Endothelial cell of umbilical vein (primary cell): ENCODE measurements around the gene SDC1. TPM values are rescaled to one million over a fixed set of nuclear protein-coding genes. Genes with fewer than 3 reads are reported as not detected.

Experiments used
- BruUV-seq: library from RNA; stranded (reverse); fragments of 400-500 nt; replicated peaks from 2 replicates; lab custom pipeline; 2021; lab: Mats Ljungman, UMichigan
- CTCF ChIA-PET: fragments of 300-600, 350-600 bp; sonication (Branson Sonifier 250); formaldehyde crosslinking; loops from one replicate; lab custom pipeline; 2021; ENCODE audit warnings: antibody characterized with exemption, inconsistent platforms; lab: Charles Lee
- POLR2A ChIA-PET: fragments of 300-600, 350-600 bp; sonication (Branson Sonifier 250); formaldehyde crosslinking; loops from one replicate; lab custom pipeline; 2021; ENCODE audit warnings: antibody characterized with exemption, inconsistent platforms; lab: Charles Lee
- DNase-seq: peaks from one replicate; pipeline ENCODE4 v3.0.0-alpha.2; 2011; ENCODE audit warnings: low read depth, low spot score
- FAIRE-seq: peaks from 2 replicates; lab custom pipeline; 2011; peaks lifted over from hg19 to GRCh38; lab: Jason Lieb, UNC
- H2AFZ ChIP-seq: 2 replicates; pipeline ENCODE4 v1.6.0; 2012; ENCODE audit warnings: low read depth, low read length, control low read depth, inconsistent platforms
- H3K27ac ChIP-seq: 2 replicates; pipeline ENCODE4 v1.5.1; 2011; ENCODE audit warnings: low read depth, mild to moderate bottlenecking, control low read depth, low read length, moderate library complexity; ENCODE audit not compliant: insufficient read depth
- H3K27me3 ChIP-seq, 2 experiments: 2 replicates each; pipeline versions ENCODE4 v1.6.0 to v1.6.1; 2011; ENCODE audit warnings: low read length in 2 of 2, mixed read lengths in 1 of 2; ENCODE audit not compliant: control insufficient read depth in 2 of 2, insufficient read depth in 2 of 2
- H3K36me3 ChIP-seq, 2 experiments: 2 replicates in 1 of 2; 3 replicates in 1 of 2; pipeline ENCODE4 v1.5.1; 2011; ENCODE audit warnings: low read length in 2 of 2, mild to moderate bottlenecking in 1 of 2, moderate library complexity in 1 of 2; ENCODE audit not compliant: control insufficient read depth in 2 of 2, insufficient read depth in 2 of 2; ENCODE audit errors: extremely low read depth in 1 of 2
- H3K4me1 ChIP-seq: 3 replicates; pipeline ENCODE4 v1.5.1; 2011; ENCODE audit warnings: mild to moderate bottlenecking, low read length; ENCODE audit not compliant: control insufficient read depth, insufficient read depth; ENCODE audit errors: extremely low read depth
- H3K4me2 ChIP-seq: 2 replicates; pipeline ENCODE4 v1.6.1; 2011; ENCODE audit warnings: low read length, control low read depth, mixed read lengths; ENCODE audit not compliant: insufficient read depth
- H3K4me3 ChIP-seq, 3 experiments: fragments of 200-600 bp in 1 of 3; sonication (generic), shearing (Covaris generic) in 1 of 3; replicated peaks in 1 of 3; 2 replicates each; pipeline ENCODE4 v1.5.1; 2011 to 2016; ENCODE audit warnings: control low read depth in 3 of 3, low read length in 3 of 3, mild to moderate bottlenecking in 2 of 3, inconsistent platforms in 1 of 3, low read depth in 1 of 3, moderate library complexity in 1 of 3; ENCODE audit not compliant: insufficient read depth in 1 of 3
- H3K79me2 ChIP-seq: 2 replicates; pipeline ENCODE4 v1.6.0; 2012; ENCODE audit warnings: low read length, inconsistent platforms; ENCODE audit not compliant: control insufficient read depth, insufficient read depth
- H3K9ac ChIP-seq: replicated peaks from 2 replicates; pipeline ENCODE3; 2011; ENCODE audit warnings: low read length, control low read depth; ENCODE audit not compliant: insufficient read depth; ENCODE audit errors: extremely low read depth
- H3K9me1 ChIP-seq: replicated peaks from 3 replicates; pipeline ENCODE4 v1.6.0; 2011; ENCODE audit warnings: mild to moderate bottlenecking, low read length; ENCODE audit not compliant: control insufficient read depth, insufficient read depth; ENCODE audit errors: extremely low read depth
- H3K9me3 ChIP-seq: replicated peaks from 2 replicates; pipeline ENCODE4 v1.5.1; 2012; ENCODE audit warnings: low read length, inconsistent platforms; ENCODE audit not compliant: control insufficient read depth, insufficient read depth
- H4K20me1 ChIP-seq: replicated peaks from 2 replicates; pipeline ENCODE3; 2011; ENCODE audit warnings: mild to moderate bottlenecking, low read length; ENCODE audit not compliant: control insufficient read depth, insufficient read depth; ENCODE audit errors: extremely low read depth
- CTCF ChIP-seq, 2 donors: IDR thresholded peaks; 1 replicate in 1 of 2; 2 replicates in 1 of 2; pipeline ENCODE4 v1.5.1; 2011; ENCODE audit warnings: low read length in 2 of 2, mild to moderate bottlenecking in 2 of 2, moderate library complexity in 2 of 2, control low read depth in 1 of 2, inconsistent platforms in 1 of 2, low read depth in 1 of 2; ENCODE audit not compliant: insufficient read depth in 1 of 2; ENCODE audit errors: extremely low read depth in 1 of 2
- EZH2 ChIP-seq: IDR thresholded peaks from 2 replicates; pipeline ENCODE4 v1.6.1; 2012; ENCODE audit warnings: borderline replicate concordance, low read depth, mild to moderate bottlenecking, moderate library complexity, low read length, inconsistent platforms; ENCODE audit not compliant: severe bottlenecking
- FOS ChIP-seq: IDR thresholded peaks from 2 replicates; pipeline ENCODE4 v1.6.1; 2011; ENCODE audit warnings: mild to moderate bottlenecking, low read length, moderate library complexity, borderline replicate concordance; ENCODE audit not compliant: insufficient read depth
- GATA2 ChIP-seq: IDR thresholded peaks from 2 replicates; pipeline ENCODE4 v1.7.0; 2011; ENCODE audit warnings: low read depth, mild to moderate bottlenecking, moderate library complexity, mixed read lengths, low read length; ENCODE audit not compliant: insufficient read length, insufficient read depth
- JUN ChIP-seq: IDR thresholded peaks from 2 replicates; pipeline ENCODE4 v1.6.1; 2011; ENCODE audit warnings: borderline replicate concordance, low read depth; ENCODE audit not compliant: insufficient read length, insufficient read depth
- MYC ChIP-seq: IDR thresholded peaks from one replicate; pipeline ENCODE4 v1.6.1; 2011; ENCODE audit warnings: mild to moderate bottlenecking, low read depth, low read length
- POLR2A ChIP-seq: IDR thresholded peaks from 2 replicates; pipeline ENCODE4 v1.6.1; 2012; ENCODE audit warnings: low read depth, mild to moderate bottlenecking, control low read depth, low read length
- POLR2AphosphoS5 ChIP-seq: IDR thresholded peaks from 2 replicates; pipeline ENCODE4 v1.6.1; 2012; ENCODE audit warnings: low read depth, mild to moderate bottlenecking, control low read depth, low read length, moderate library complexity; ENCODE audit not compliant: insufficient read depth
- dilution Hi-C: fragments of 300-500 bp; cut with MboI; formaldehyde crosslinking; loops from one replicate; pipeline ENCODE4 v1.15.0; 2019; ENCODE audit warnings: low sequenced_read_pairs; ENCODE audit not compliant: extremely low pct_ligation_motif_present
- intact Hi-C: fragments of 100-400 bp; cut with micrococcal nuclease; formaldehyde crosslinking; loops from one replicate; pipeline ENCODE4 v1.10.0; 2022
- polyA plus RNA-seq, 4 experiments: library from polyadenylated mRNA; depleted of rRNA in 3 of 4; stranded (reverse) in 3 of 4; unstranded in 1 of 4; fragments of >200 nt; gene quantifications; 2 replicates each; pipeline versions ENCODE4 v1.2.1 to v1.2.3, GENCODE V29; 2011 to 2012; ENCODE audit warnings: missing spikeins in 1 of 4
- total RNA-seq: library from RNA; stranded (reverse); gene quantifications from 2 replicates; pipeline ENCODE4 v1.2.3, GENCODE V29; 2021
- TF ChIP-seq, protein P1 (sequence below): IDR thresholded peaks from 2 replicates; pipeline ENCODE4 v1.6.1; 2011; ENCODE audit not compliant: insufficient read depth, insufficient read length

Gene SDC1
- total and polyA plus RNA-seq, 2 donors (not counting 3 experiments of a cell fraction or from before 2014, with no cell fraction given) = 3.2 to 4.0 TPM

GRCh38 chr2:20196657-20197161 lies 28.2 kb downstream of the SDC1 start:
- BruUV-seq = no TSS peak
- Histone ChIP-seq H3K4me3 (no peak overlapping the region), H3K36me3 (no peaks in the 10 kb centered on the region), H3K27me3 (no peaks in the 10 kb centered on the region), H3K27ac (no peak overlapping the region), H3K9ac (no peak overlapping the region), H3K9me3 (no peaks in the 10 kb centered on the region), H3K79me2 (no peaks in the 10 kb centered on the region), H3K9me1 (no peaks in the 10 kb centered on the region), H3K4me1 (no peaks in the 10 kb centered on the region), H2AFZ (no peak overlapping the region), H4K20me1 (no peaks in the 10 kb centered on the region), H3K4me2 (no peak overlapping the region)
- intact Hi-C loops = no loop called here
- CTCF ChIA-PET = interaction anchor here (0.9 to 1.6 kb wide), 3 partner anchors 11 to 61 kb away, joined by 4 to 11 read pairs (median 6); partner anchors contain the start of gene SDC1
- TF ChIP-seq EZH2 = no peak
- no peak for TF ChIP-seq CTCF (IDR thresholded peaks at IDR 0.05; ENCODE audit: extremely low read depth in 1 of 2, insufficient read depth in 1 of 2, low read depth in 1 of 2, low read length in 2 of 2)
- TF ChIP-seq FOS = no peak
- no peak for TF ChIP-seq MYC
- no peak for TF ChIP-seq POLR2AphosphoS5
- no peak for TF ChIP-seq JUN
- no peak for TF ChIP-seq POLR2A
- TF ChIP-seq GATA2 = no peak
- TF ChIP-seq, protein P1, sequence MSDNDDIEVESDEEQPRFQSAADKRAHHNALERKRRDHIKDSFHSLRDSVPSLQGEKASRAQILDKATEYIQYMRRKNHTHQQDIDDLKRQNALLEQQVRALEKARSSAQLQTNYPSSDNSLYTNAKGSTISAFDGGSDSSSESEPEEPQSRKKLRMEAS = no peak
- DNase-seq (no peak), FAIRE-seq (no peak)
- POLR2A ChIA-PET = no interaction called here
- dilution Hi-C loops = no loop called here
